Measurements from ENCODE around the gene MPDU1.

Gene MPDU1

GRCh38 chr17:7629939-7630571 lies 46.4 kb downstream of the MPDU1 start, which contains the start of gene SHBG:
Gene SHBG (plus strand): TSS chr17:7630135. CDS start chr17:7630173, 38 bp downstream.
- in situ Hi-C loops (cut with MboI; ENCODE audit: low sequenced_read_pairs) = no loop called here
- no peak within 1 kb of the TSS for H3K4me3 ChIP-seq
- H3K9me3 ChIP-seq = no peaks in the 10 kb centered on the region
- peaks cover 4% of the 10 kb centered on the region; the same call in 1 of the 2 replicates for H3K36me3 ChIP-seq (replicated peaks)
- no peaks in the 10 kb centered on the region for H3K27me3 ChIP-seq (ENCODE audit: low read depth)
- no peak for DNase-seq (ENCODE audit: low spot score in 2 of 2)
- peaks cover 8% of the 10 kb centered on the region for H3K4me1 ChIP-seq

DNA sequence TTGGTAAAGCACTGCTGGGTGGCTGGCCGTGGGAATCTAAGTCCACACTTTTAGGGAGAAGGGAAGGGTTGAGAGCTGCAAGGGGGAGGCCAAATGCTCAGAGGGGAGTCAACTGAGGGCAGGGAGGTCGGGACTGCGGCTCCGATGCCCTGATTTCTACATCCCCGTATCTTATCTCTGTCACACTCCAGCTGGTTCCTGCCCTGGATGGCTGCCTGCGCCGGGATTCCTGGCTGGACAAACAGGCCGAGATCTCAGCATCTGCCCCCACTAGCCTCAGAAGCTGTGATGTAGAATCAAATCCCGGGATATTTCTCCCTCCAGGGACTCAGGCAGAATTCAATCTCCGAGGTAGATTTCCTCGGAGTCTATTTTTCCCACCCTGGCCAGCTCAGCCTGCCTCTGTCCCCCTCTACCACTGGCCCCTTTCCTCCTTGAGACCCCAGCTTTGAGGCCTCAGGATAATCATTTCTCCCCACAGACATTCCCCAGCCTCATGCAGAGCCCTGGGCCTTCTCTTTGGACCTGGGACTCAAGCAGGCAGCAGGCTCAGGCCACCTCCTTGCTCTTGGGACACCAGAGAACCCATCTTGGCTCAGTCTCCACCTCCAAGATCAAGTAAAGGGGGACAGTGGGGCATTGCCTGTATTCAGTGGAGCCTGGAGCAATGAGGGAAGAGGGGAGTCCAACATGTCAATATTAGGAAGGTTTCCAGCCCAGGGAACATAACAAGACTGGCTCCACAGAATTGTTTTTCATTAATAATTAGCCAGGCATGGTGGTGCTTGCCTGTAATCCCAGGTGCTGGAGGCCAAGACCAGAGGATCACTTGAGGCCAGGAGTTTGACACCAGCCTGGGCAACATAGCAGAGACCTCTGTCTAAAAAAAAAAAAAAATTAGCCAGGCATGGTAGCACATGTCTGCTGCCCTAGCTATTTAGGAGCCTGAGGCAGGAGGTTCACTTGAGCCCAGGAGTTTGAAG lies 48.0 kb downstream of the MPDU1 start:
- DNase-seq (ENCODE audit: low spot score in 2 of 2) = no peak
- in situ Hi-C loops (cut with MboI; ENCODE audit: low sequenced_read_pairs) = no loop called here
- no peaks in the 10 kb centered on the region for H3K27me3 ChIP-seq (ENCODE audit: low read depth)
- H3K36me3 ChIP-seq (replicated peaks) = no peaks in the 10 kb centered on the region; the same call in 1 of the 2 replicates
- no peaks in the 10 kb centered on the region for H3K9me3 ChIP-seq
- peaks cover 6% of the 10 kb centered on the region for H3K4me1 ChIP-seq
- H3K4me3 ChIP-seq = no peak overlapping the region

DNA sequence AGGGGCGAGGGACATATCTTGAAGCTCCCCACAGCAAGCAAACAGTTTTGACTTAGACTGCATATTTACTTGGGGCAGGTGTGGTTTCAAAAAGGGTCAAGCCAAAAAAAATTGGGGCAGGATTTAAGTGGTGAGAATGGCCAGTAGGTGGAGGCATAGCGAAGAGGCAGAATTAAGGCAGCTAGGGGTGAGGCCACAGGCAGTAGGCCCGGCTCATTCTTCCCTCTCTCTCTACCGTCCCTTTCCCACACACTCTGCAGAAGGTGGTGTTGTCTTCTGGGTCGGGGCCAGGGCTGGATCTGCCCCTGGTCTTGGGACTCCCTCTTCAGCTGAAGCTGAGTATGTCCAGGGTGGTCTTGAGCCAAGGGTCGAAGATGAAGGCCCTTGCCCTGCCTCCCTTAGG lies 48.8 kb downstream of the MPDU1 start:
- H3K4me1 ChIP-seq = peaks cover 4% of the 10 kb centered on the region
- no peaks in the 10 kb centered on the region for H3K9me3 ChIP-seq
- DNase-seq (ENCODE audit: low spot score in 2 of 2) = peak; percentile 49 to 59
- H3K27me3 ChIP-seq (ENCODE audit: low read depth) = no peaks in the 10 kb centered on the region
- in situ Hi-C loops (cut with MboI; ENCODE audit: low sequenced_read_pairs) = no loop called here
- no peaks in the 10 kb centered on the region for H3K36me3 ChIP-seq (replicated peaks)
- no peak overlapping the region for H3K4me3 ChIP-seq

GRCh38 chr17:7633093-7633492 lies 49.4 kb downstream of the MPDU1 start:
- no peaks in the 10 kb centered on the region for H3K9me3 ChIP-seq
- H3K36me3 ChIP-seq (replicated peaks) = no peaks in the 10 kb centered on the region
- H3K27me3 ChIP-seq (ENCODE audit: low read depth) = no peaks in the 10 kb centered on the region
- DNase-seq (ENCODE audit: low spot score in 2 of 2) = no peak
- peaks cover 4% of the 10 kb centered on the region for H3K4me1 ChIP-seq
- H3K4me3 ChIP-seq = no peak overlapping the region
- in situ Hi-C loops (cut with MboI; ENCODE audit: low sequenced_read_pairs) = no loop called here

DNA sequence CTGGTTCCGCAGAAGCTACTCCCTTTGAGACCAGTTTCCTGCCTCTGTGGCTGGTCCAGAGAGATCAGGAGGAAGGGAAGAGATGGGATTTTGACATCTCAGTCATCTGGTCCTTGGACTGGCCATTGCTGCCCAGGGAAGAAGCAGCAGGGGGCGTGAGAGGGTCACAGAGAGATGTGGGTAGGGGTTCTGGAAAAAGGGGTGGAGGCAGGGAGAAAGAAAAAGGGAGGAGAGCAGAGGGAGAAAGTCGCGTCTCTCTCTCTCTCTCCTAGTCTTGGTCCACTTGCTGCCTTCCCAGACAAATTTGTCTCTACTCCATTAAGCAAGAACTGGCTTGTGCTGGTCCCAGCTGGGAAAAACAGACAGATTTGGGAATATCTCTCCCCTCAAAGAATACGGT lies 50.7 kb downstream of the MPDU1 start:
- in situ Hi-C loops (cut with MboI; ENCODE audit: low sequenced_read_pairs) = no loop called here
- no peak overlapping the region for H3K4me3 ChIP-seq
- H3K27me3 ChIP-seq (ENCODE audit: low read depth) = no peaks in the 10 kb centered on the region
- no peaks in the 10 kb centered on the region for H3K36me3 ChIP-seq (replicated peaks)
- peaks cover 4% of the 10 kb centered on the region; the same call in 1 of the 2 replicates for H3K4me1 ChIP-seq
- peak; percentile 59 to 91 for DNase-seq (ENCODE audit: low spot score in 2 of 2)
- no peaks in the 10 kb centered on the region for H3K9me3 ChIP-seq

DNA sequence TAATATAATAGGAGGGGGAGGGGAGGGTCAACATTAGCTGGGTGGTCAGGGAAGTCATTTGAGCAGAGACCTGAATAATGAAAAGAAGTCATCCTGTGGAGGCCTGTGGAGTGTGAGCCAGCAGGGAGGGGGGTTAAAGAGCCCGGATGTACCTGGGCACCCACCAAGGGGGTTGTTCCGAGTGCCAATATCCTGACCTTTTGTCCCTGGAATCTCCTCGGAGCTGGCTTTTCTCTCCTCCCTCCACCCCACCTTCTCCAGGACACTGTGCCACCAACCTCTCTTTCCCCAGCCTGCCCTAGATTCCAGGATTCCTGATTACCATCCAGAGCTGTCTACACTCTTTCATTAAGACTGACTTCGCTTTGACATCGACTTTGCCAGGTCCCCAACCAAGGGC lies 52.5 kb downstream of the MPDU1 start:
- no peaks in the 10 kb centered on the region for H3K9me3 ChIP-seq
- in situ Hi-C loops (cut with MboI; ENCODE audit: low sequenced_read_pairs) = no loop called here
- DNase-seq (ENCODE audit: low spot score in 2 of 2) = no peak
- H3K4me3 ChIP-seq = no peak overlapping the region
- H3K27me3 ChIP-seq (ENCODE audit: low read depth) = no peaks in the 10 kb centered on the region
- peaks cover 4% of the 10 kb centered on the region; the same call in 1 of the 2 replicates for H3K4me1 ChIP-seq
- H3K36me3 ChIP-seq (replicated peaks) = no peaks in the 10 kb centered on the region

Measured in HAP-1 (cell line).